AG04449 (cell line): ENCODE data around the gene NCOA1.
A peak's percentile ranks its signal among the peaks of the same experiment; 100 is the strongest.

Experiments
- CTCF ChIA-PET: fragments of 350-600 bp; formaldehyde crosslinking; extraction: SDS; loops from one replicate; lab custom pipeline; 2021; ENCODE audit warnings: antibody characterized with exemption; lab: Yijun Ruan, JAX
- POLR2A ChIA-PET: fragments of 400-600, 350-600 bp; formaldehyde crosslinking; extraction: SDS; loops from one replicate; lab custom pipeline; 2020; ENCODE audit warnings: antibody characterized with exemption, inconsistent platforms; lab: Yijun Ruan, JAX
- DNase-seq: peaks from one replicate; pipeline ENCODE4 v3.0.0-alpha.2; 2010; ENCODE audit warnings: low read depth, low spot score
- H3K4me3 ChIP-seq: 2 replicates; pipeline ENCODE4 v1.5.1; 2011; ENCODE audit warnings: low read depth, mild to moderate bottlenecking, control low read depth, low read length
- CTCF ChIP-seq: IDR thresholded peaks from one replicate; pipeline ENCODE4 v1.5.1; 2011; ENCODE audit warnings: mild to moderate bottlenecking, moderate library complexity, low read length, control low read depth, inconsistent platforms; ENCODE audit not compliant: insufficient read depth; ENCODE audit errors: missing control alignments

NCOA1 gene

DNA sequence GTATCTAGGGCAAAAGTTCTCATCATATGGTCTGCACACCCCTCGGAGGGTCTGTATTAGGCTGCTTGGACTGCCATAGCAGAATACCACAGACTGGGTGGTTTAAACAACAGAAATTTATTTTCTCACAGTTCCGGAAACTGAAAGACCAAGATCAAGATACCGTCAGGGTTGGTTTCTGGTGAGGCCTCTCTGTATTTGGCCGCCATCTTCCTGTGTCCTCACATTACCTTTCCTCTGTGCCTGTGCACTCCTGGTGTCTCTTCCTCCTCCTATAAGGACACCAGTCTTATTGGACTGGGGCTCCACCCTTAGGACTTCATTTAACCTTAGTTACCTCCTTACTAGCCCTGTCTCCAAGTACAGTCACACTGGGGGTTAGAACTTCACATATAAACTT, 132.5 kb downstream of the NCOA1 start:
- no peak for DNase-seq
- H3K4me3 ChIP-seq: no peak overlapping the region
- ChIA-PET POLR2A (no interaction called here), CTCF (interaction anchor here (1.0 kb wide), 2 partner anchors 10 to 11 kb away, joined by 3 to 4 read pairs; no protein-coding TSS in a partner anchor)
- no peak for TF ChIP-seq CTCF

GRCh38 chr2:24625728-24626127, 134.7 kb downstream of the NCOA1 start:
- no peak overlapping the region for H3K4me3 ChIP-seq
- TF ChIP-seq CTCF: no peak
- no peak for DNase-seq
- ChIA-PET CTCF (no interaction called here), POLR2A (no interaction called here)

- TF ChIP-seq CTCF: no peak
- DNase-seq: no peak
- CTCF ChIA-PET: no interaction called here
- H3K4me3 ChIP-seq: no peak overlapping the region
- POLR2A ChIA-PET: no interaction called here
Measured at GRCh38 chr2:24626131-24626530, 135.1 kb downstream of the NCOA1 start.

DNA sequence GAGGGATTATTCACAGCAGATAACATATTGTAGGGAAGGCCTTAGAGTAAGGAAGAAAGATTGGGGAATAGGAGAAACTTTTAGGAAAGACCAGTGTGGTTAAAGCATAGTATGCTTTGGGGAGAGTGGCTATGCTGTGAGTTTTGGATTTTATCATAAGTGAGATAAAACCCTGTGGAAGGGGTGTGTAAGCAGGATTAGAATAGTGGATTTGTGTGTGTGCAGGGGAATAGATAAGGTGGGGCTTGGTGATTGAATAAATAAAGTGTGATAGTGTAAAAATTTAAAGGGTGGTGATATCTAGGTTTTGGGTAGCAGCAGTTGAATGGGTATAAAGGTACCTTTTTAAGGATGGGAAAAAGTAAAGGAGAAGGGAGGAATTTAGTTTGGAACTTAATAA, 137.7 kb downstream of the NCOA1 start:
- DNase-seq: no peak
- no peak for TF ChIP-seq CTCF
- H3K4me3 ChIP-seq: no peak overlapping the region
- ChIA-PET CTCF (no interaction called here), POLR2A (no interaction called here)

DNA sequence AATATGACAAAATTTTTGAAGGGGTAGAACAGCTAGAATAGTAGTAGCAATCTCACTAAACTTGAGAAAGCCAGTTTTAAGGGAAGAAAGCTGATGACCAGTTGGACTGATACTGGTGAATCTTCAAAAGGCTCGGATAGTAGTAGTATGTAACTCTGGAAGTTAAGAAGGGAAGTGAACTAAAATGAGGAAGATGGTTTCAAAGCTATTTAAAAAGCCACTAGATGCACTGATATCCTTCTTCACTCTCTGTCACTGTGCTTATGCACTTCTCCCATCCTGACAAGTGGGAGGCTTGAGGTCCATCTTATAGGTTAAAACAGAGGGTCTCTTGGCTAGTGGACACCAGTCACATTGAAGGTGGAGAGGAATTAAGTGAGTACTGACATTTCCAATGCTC, 141.1 kb downstream of the NCOA1 start:
- no peak for TF ChIP-seq CTCF
- ChIA-PET CTCF (no interaction called here), POLR2A (no interaction called here)
- DNase-seq: no peak
- H3K4me3 ChIP-seq: no peak overlapping the region

DNA sequence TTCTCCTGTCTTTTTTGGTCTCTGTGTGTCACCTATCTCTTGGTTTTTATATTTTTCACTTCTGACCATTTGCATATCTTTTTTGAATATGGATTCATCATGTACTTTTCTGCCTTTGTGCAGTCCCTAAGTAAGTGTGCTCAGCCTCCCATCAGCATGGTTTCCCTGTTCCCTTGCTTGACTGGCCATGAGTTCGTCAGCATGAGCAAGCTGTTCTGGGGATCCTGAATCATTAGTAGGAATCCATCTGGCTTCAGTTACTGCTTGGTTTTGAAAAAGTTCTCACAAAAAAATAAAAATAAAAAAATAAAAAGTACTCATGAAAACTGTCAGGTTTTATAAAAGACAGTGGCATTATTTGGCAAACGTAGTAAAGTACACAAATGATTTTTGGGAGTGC, 144.1 kb downstream of the NCOA1 start:
- no peak overlapping the region for H3K4me3 ChIP-seq
- peak; percentile 23 for DNase-seq
- TF ChIP-seq CTCF: no peak
- ChIA-PET POLR2A (no interaction called here), CTCF (no interaction called here)
